HEK293T (cell line): ENCODE results near the gene SLC19A1.

ENCODE experiments used
- ARNT ChIP-seq: fragments of 450-650 bp; IDR thresholded peaks from 2 replicates; pipeline ENCODE4 v1.6.1; 2017; ENCODE audit warnings: mild to moderate bottlenecking
- BHLHE40 ChIP-seq: fragments of 450-650 bp; IDR thresholded peaks from 2 replicates; pipeline ENCODE4 v1.6.1; 2016; ENCODE audit warnings: mild to moderate bottlenecking, moderate library complexity, borderline replicate concordance
- ELF4 ChIP-seq: fragments of 450-650 bp; IDR thresholded peaks from 2 replicates; pipeline ENCODE4 v1.6.1; 2017; ENCODE audit warnings: antibody characterized with exemption
- FOXA1 ChIP-seq: fragments of 450-650 bp; IDR thresholded peaks from 2 replicates; pipeline ENCODE4 v1.6.1; 2016; ENCODE audit warnings: mild to moderate bottlenecking
- FOXM1 ChIP-seq: fragments of 450-650 bp; IDR thresholded peaks from 2 replicates; pipeline ENCODE4 v1.6.1; 2017; ENCODE audit warnings: mild to moderate bottlenecking, borderline replicate concordance
- HDGF ChIP-seq: fragments of 450-650 bp; IDR thresholded peaks from 2 replicates; pipeline ENCODE4 v1.6.1; 2017; ENCODE audit warnings: antibody characterized with exemption, borderline replicate concordance
- L3MBTL2 ChIP-seq: fragments of 450-650 bp; conservative IDR thresholded peaks from 2 replicates; pipeline ENCODE4 v1.6.1; 2016; ENCODE audit warnings: mild to moderate bottlenecking
- LEF1 ChIP-seq: fragments of 450-650 bp; IDR thresholded peaks from 2 replicates; pipeline ENCODE4 v1.6.1; 2017; ENCODE audit warnings: mild to moderate bottlenecking, borderline replicate concordance
- NFRKB ChIP-seq: fragments of 450-650 bp; IDR thresholded peaks from 2 replicates; pipeline ENCODE4 v1.6.1; 2016; ENCODE audit warnings: mild to moderate bottlenecking, moderate library complexity
- SP1 ChIP-seq: fragments of 450-650 bp; IDR thresholded peaks from 2 replicates; pipeline ENCODE4 v1.6.1; 2017
- SUZ12 ChIP-seq: fragments of 450-650 bp; IDR thresholded peaks from 2 replicates; pipeline ENCODE4 v1.6.1; 2016; ENCODE audit warnings: mild to moderate bottlenecking
- TARDBP ChIP-seq: fragments of 450-650 bp; IDR thresholded peaks from 2 replicates; pipeline ENCODE4 v1.6.1; 2016
- ZNF384 ChIP-seq: fragments of 450-650 bp; IDR thresholded peaks from 2 replicates; pipeline ENCODE4 v1.6.1; 2016
- TF ChIP-seq, protein P1 (sequence below): fragments of 450-650 bp; IDR thresholded peaks from 2 replicates; pipeline ENCODE4 v1.6.1; 2016

GRCh38 chr21:45518742-45519141 lies 23.5 kb downstream of the SLC19A1 start:
- TF ChIP-seq BHLHE40 (no peak), ARNT (no peak), FOXM1 (no peak), ZNF384 (no peak), LEF1 (no peak), FOXA1 (no peak), TARDBP (no peak), NFRKB (no peak), SP1 (no peak), SUZ12 (no peak), HDGF (no peak), ELF4 (no peak), L3MBTL2 (no peak)
- TF ChIP-seq, protein P1, sequence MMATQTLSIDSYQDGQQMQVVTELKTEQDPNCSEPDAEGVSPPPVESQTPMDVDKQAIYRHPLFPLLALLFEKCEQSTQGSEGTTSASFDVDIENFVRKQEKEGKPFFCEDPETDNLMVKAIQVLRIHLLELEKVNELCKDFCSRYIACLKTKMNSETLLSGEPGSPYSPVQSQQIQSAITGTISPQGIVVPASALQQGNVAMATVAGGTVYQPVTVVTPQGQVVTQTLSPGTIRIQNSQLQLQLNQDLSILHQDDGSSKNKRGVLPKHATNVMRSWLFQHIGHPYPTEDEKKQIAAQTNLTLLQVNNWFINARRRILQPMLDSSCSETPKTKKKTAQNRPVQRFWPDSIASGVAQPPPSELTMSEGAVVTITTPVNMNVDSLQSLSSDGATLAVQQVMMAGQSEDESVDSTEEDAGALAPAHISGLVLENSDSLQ, result no peak
